Uterus (tissue), 2 donors: Measurements from ENCODE around the gene PLPPR3.

Source experiments
- POLR2A ChIP-seq, 2 donors: fragments of 450-650 bp; IDR thresholded peaks; one replicate each; pipeline ENCODE4 v1.6.1; 2016; ENCODE audit warnings: antibody characterized with exemption in 2 of 2, mild to moderate bottlenecking in 1 of 2, moderate library complexity in 1 of 2
- TF ChIP-seq, protein P1 (sequence below), 4 experiments: fragments of 200-600 bp in 2 of 4; fragments of 450-650 bp in 2 of 4; sonication (generic) in 2 of 4; IDR thresholded peaks; one replicate each; pipeline ENCODE4 v1.5.1; 2016 to 2019; ENCODE audit warnings: antibody characterized with exemption in 4 of 4, mild to moderate bottlenecking in 2 of 4, moderate library complexity in 1 of 4

DNA sequence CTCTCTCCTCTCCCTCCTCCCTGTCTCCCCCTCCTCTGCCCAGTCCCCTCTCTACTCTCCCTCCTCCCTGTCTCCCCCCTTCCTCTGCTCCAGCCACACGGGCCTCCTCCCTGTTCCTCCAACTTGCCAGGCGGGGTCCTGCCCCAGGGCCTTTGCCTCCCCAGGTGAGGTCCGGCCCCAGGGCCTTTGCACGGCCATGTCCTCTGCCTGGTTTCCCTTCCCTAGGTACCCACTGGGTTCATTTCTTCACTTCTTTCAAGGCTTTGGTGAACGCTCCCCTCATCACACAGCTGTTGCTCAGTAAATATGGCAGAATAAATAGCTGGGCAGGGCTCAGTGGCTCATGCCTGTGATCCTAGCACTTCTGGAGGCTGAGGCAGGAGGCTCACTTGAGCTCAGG is 49.7 kb downstream of the PLPPR3 start:
- TF ChIP-seq, protein P1, sequence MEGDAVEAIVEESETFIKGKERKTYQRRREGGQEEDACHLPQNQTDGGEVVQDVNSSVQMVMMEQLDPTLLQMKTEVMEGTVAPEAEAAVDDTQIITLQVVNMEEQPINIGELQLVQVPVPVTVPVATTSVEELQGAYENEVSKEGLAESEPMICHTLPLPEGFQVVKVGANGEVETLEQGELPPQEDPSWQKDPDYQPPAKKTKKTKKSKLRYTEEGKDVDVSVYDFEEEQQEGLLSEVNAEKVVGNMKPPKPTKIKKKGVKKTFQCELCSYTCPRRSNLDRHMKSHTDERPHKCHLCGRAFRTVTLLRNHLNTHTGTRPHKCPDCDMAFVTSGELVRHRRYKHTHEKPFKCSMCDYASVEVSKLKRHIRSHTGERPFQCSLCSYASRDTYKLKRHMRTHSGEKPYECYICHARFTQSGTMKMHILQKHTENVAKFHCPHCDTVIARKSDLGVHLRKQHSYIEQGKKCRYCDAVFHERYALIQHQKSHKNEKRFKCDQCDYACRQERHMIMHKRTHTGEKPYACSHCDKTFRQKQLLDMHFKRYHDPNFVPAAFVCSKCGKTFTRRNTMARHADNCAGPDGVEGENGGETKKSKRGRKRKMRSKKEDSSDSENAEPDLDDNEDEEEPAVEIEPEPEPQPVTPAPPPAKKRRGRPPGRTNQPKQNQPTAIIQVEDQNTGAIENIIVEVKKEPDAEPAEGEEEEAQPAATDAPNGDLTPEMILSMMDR (IDR thresholded peaks at IDR 0.05), result no peak
- no peak for TF ChIP-seq POLR2A (IDR thresholded peaks at IDR 0.05)
